GM21526 (cell line): ENCODE measurements around the gene MKNK1.
A peak's percentile ranks its signal among the peaks of the same experiment; 100 is the strongest.
"Not testable (repeated sequence)": the region's sequence is repeated elsewhere in the genome, so short reads cannot be mapped to it uniquely, and the experiment has no call there.

Experiments used
- ATAC-seq: cut with Tn5 transposase; IDR thresholded peaks from one replicate; pipeline ENCODE4 v1.9.1; 2021; ENCODE audit warnings: moderate library complexity; ENCODE audit not compliant: unreplicated experiment, low FRiP score

MKNK1 gene

GRCh38 chr1:46603858-46604549 is at the start of gene MKNK1:
MKNK1 (minus strand) TSS chr1:46604268; CDS start chr1:46583327, 20,941 bp downstream.
- peak; percentile 89 for ATAC-seq

DNA sequence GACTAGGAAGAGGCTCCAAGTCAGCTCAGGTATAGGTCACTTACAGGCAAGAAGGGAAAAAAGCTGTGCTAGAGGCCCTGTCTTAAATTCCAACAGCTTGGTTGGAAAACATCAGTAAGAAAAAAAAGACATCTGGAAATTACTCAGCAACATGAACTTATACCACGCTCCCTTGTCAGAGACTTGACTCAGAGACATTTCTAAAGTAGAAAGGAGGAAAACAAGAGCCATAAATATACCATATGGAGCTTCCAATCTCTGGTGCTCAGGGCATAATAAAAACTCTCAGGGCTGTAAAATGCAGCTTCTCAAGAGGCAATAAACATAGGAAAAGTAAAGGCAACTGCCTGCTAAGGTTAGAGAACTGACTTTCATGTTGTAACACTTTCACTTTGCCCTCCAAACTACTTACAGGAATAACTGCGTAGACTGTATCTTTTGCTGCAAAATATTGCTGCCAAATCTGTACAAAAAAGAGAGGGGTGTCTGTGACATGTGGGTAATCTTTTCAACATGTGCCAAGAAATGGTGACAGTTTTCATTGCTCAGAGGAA is 49.4 kb upstream of the MKNK1 start:
- no peak for ATAC-seq

DNA sequence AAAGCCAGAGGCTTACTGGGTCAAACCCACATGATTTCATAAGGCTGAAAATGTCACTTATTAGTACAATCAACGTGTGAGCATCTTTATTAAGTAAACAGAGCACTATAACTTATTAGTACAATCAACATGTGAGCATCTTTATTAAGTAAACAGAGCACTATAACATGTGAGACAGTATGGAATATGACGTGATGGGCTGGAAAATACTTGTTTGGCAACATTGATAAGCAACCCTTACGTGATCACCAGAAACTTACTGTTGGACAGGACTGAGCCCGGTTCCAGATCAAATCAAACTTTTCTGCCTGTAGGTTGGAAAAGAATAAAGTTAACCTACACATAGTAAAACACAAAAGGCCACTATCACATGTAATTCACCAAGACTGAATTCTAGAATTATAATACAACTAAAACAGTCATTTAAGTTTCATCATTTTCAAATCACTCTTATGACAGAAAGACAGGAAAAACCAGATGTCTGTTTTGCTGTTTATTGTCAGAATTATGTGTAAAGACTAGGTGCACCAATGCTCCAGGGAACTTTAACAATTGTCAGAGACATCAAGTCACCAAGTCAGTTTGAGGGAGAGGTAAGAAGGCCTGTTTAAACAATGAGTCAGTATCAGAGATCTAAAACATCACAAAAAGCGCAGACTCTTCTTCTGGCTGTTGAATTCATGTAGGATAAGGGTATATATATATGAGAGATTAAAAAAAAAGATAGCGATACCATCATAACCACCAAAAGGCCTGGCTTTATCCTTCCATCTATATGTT is 48.4 kb upstream of the MKNK1 start:
- ATAC-seq = no peak

DNA sequence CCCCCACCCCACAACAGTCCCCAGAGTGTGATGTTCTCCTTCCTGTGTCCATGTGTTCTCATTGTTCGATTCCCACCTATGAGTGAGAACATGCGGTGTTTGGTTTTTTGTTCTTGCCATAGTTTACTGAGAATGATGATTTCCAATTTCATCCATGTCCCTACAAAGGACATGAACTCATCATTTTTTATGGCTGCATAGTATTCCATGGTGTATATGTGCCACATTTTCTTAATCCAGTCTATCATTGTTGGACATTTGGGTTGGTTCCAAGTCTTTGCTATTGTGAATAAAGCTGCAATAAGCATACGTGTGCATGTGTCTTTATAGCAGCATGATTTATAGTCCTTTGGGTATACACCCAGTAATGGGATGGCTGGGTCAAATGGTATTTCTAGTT is 47.1 kb upstream of the MKNK1 start:
- not testable (repeated sequence) for ATAC-seq

DNA sequence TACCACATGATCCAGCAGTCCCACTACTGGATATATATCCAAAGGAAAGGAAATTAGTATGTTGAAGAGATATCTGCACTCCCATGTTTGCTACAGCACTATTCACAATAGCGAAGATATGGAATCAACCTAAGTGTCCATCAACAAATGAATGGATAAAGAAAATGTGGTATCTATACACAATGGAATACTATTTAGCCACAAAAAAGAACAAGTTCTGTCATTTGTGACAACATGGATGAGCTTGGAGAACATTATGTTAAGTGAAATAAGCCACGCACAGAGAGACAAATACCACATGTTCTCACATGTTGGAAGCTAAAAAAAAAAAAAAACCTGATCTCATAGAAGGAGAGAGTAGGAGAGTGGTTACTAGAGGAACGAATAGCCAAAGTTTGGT is 46.4 kb upstream of the MKNK1 start:
- no peak for ATAC-seq

DNA sequence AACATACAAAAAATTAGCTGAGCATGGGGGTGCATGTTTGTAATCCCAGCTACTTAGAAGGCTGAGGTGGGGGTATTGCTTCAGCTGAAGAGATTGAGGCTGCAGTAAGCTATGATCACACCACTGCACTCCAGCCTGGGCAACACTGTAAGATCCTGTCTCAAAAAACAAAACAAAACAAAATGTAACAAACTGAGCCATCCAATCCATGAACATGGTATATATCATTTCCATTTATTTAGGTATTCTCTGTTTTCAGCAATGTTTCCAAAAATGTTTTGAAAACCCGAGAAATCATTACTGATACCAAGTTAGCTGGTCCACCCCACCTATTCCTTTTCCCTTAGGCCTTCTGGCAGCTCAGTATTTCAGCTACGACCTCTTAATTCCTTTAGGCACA is 45.7 kb upstream of the MKNK1 start:
- no peak for ATAC-seq

- no peak for ATAC-seq
Measured at GRCh38 chr1:46647611-46648010, 43.5 kb upstream of the MKNK1 start.

- no peak for ATAC-seq
Measured at GRCh38 chr1:46646844-46647243, 42.8 kb upstream of the MKNK1 start.

- no peak for ATAC-seq
Measured at GRCh38 chr1:46646331-46646730, 42.3 kb upstream of the MKNK1 start.

- no peak for ATAC-seq
Measured at GRCh38 chr1:46645815-46646214, 41.7 kb upstream of the MKNK1 start.

DNA sequence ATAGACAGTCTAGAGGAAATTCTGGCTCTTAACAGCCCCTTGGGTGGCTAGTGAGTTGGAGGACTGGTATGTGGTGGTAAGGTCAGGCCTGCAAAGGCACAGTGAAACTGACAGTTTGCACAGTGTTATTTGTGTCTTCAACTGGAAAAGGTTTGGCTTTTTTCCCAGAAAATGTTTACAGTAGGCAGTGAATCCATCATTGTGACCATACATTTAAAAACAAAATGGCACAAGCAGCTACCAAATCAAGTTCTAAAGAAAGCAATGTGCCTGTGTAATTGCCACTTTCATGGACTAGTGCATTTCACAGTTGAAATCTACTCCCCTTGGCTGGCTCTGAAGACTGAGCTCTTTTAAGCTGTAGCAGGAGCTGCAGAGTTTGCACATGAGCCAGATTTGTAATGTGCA is 39.3 kb upstream of the MKNK1 start:
- no peak for ATAC-seq

- ATAC-seq = no peak
Measured at GRCh38 chr1:46642115-46642680, 38.1 kb upstream of the MKNK1 start.

DNA sequence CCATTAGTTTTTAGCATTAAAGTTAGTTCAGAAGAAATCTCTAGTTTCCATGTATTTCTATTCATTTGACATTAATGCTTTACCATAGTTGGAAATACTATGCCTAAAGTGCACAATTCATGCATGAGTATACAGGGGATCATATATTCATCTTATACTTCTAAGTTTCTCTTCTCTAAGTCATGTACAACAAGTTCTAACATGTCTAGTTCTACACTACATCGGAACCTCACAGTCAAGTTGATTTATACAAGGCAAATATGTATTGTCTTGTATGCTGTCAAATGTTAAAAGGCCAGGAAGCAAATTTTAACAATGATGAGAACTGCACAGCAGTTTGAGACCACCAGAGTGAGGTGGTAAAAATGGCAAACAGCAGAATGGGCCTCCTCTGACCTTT is 35.5 kb upstream of the MKNK1 start:
- no peak for ATAC-seq

GRCh38 chr1:46638921-46639320 is 34.9 kb upstream of the MKNK1 start:
- no peak for ATAC-seq

DNA sequence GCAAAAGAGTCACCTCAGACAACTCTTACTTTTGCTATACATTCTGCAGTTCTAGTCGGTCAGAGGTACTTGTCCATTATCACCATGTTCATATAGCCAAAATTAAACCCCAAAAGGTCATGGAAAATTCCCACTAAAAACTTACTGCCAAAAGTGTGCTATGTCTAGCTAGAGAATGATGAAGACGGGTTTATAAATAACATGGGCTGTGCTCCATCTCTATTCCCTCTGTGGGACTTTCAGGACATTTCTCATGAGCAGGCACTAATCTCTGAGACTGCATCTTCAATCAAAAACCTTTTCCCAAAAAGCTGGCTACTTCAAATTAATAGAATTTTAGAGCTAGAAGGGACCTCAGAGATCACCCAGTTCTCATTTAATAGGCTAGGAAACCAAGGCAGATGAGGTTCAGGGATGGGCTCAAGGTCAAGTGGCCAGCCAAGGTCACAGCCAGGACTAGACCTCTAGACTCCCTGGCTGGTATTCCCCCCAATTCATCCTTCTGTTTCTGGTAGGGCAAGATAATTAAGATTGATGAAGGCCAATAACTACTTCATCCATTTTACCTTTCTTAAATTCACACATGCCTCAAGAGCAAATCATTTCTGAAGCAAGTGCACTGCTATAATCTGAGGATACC is 33.5 kb upstream of the MKNK1 start:
- ATAC-seq = no peak

DNA sequence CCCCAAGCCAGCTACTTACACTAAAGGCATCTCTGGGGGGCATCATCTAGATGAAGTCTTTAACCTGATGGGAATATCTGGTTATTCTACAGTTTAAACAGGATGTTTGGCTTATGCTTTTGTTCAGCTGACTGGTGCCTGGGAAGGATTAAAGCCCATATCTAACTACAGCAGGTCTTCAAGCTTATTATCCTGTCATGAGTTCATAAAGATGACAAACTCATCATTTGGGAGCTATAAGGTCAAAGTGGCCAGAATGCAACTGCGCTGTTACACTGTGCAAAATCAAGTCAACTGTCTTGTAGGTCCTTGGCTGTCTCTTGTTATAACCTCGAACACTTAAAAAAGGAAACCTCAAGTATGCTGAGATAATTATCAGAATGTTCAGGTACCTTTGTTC is 31.1 kb upstream of the MKNK1 start:
- no peak for ATAC-seq

DNA sequence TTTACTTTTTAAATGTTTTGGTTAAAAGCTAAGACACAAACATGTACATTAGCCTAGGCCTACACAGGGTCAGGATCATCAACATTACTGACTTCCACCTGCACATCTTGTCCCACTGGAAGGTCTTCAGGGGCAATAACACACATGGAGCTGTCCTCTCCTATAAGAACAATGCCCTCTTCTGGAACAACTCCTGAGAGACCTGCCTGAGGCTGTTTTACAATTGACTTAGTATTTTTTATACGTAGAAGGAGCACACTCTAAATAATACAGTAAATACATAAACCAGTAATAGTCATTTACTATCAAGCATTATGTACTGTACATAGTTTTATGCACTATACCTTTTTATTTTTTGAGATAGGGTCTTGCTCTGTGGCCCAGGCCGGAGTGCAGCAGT is 26.7 kb upstream of the MKNK1 start:
- no peak for ATAC-seq

DNA sequence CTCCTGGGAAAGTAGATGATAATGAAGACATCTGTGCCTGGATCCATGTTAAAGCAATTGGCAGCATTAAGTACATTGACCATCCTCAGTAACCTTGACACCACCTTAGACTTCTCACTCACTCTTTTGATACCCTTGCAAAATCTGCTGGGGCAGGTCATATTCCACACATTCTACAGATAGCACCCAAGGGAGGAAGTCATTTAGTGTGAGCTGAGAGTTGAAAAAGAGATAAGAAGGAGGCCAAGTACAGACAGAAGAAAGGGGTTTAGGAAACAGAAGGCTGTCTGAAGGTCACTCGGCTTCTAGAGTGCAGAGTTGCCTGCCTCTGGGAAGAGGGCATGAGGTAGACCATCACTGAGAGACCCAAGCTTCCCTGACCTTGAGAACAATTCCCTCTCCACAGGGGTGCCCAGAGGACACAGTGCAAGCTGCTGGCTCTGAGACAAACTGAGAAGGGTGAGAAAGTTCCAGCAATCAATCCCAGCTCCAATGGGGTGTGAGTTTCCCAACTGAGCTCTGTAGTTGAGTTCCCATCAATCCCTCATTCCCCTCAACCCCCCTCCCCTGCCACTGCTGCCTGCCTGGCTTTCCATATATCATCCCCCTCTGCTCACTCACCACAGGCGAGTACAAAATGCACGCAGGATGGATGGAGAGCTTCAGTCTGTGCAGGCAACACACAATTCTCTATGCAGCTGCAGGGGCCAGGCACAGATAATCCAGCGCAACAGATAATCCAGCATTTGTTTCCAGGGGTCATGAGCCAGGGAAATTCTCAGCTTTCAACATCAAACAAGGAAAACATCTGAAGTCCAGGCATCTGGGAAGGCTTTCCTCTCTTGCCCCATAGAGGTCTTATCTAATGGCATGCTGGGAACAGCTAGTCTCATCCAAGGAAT is 19.9 kb upstream of the MKNK1 start:
- no peak for ATAC-seq

GRCh38 chr1:46622344-46622743 is 18.3 kb upstream of the MKNK1 start:
- no peak for ATAC-seq

- no peak for ATAC-seq
Measured at GRCh38 chr1:46621930-46622329, 17.9 kb upstream of the MKNK1 start.
